GM23338 (cell line): ENCODE measurements around the gene NUDC. TPM values are rescaled to one million over a fixed set of nuclear protein-coding genes. Genes with fewer than 3 reads are reported as not detected.
"Not testable (repeated sequence)": the region's sequence is repeated elsewhere in the genome, so short reads cannot be mapped to it uniquely, and the experiment has no call there.

Experiments
- ATAC-seq: fragments of 200-7000 bp; cut with Tn5 transposase; 3 replicates; pipeline ENCODE4 v1.9.1; 2020
- DNase-seq: peaks from one replicate; pipeline ENCODE4 v3.0.0-alpha.2; 2015; ENCODE audit warnings: low spot score
- H2AFZ ChIP-seq: fragments of 200-600 bp; sonication (generic); 2 replicates; pipeline ENCODE4 v1.8.0; 2016; ENCODE audit warnings: antibody characterized with exemption, mild to moderate bottlenecking, moderate library complexity
- H3F3A ChIP-seq: fragments of 200-600 bp; sonication (generic); replicated peaks from 2 replicates; pipeline ENCODE4 v1.8.0; 2017; ENCODE audit warnings: antibody characterized with exemption, mixed run types, low read depth
- H3K27ac ChIP-seq: fragments of 200-600 bp; sonication (generic); 2 replicates; pipeline ENCODE4 v1.6.1; 2016; ENCODE audit warnings: low read depth
- H3K27me3 ChIP-seq: fragments of 200-600 bp; sonication (generic); 2 replicates; pipeline ENCODE4 v1.8.0; 2016; ENCODE audit warnings: mild to moderate bottlenecking, mixed run types, moderate library complexity; ENCODE audit not compliant: insufficient read depth
- H3K36me3 ChIP-seq: fragments of 200-600 bp; sonication (generic); 2 replicates; pipeline ENCODE4 v1.8.0; 2016; ENCODE audit warnings: mild to moderate bottlenecking; ENCODE audit not compliant: insufficient read depth
- H3K4me1 ChIP-seq: fragments of 200-600 bp; sonication (generic); 2 replicates; pipeline ENCODE4 v1.8.0; 2016; ENCODE audit warnings: mild to moderate bottlenecking, moderate library complexity; ENCODE audit not compliant: insufficient read depth
- H3K4me2 ChIP-seq: fragments of 200-600 bp; sonication (generic); 2 replicates; pipeline ENCODE4 v1.7.1; 2017; ENCODE audit warnings: mixed run types
- H3K4me3 ChIP-seq: fragments of 200-600 bp; sonication (generic); 2 replicates; pipeline ENCODE4 v1.6.1; 2016; ENCODE audit warnings: mixed run types
- H3K79me2 ChIP-seq: fragments of 200-600 bp; sonication (generic); replicated peaks from 2 replicates; pipeline ENCODE4 v1.8.0; 2017; ENCODE audit warnings: mild to moderate bottlenecking; ENCODE audit not compliant: insufficient read depth
- H3K9me2 ChIP-seq: fragments of 200-600 bp; sonication (generic); 2 replicates; pipeline ENCODE4 v1.8.0; 2017; ENCODE audit not compliant: insufficient read depth
- H4K20me1 ChIP-seq: fragments of 200-600 bp; sonication (generic); replicated peaks from 2 replicates; pipeline ENCODE4 v1.8.0; 2017; ENCODE audit warnings: mild to moderate bottlenecking; ENCODE audit not compliant: insufficient read depth
- H3K27ac Mint-ChIP-seq: 2 replicates; pipeline ENCODE4 v1.8.0; 2020; ENCODE audit warnings: inconsistent platforms, mild to moderate bottlenecking, moderate library complexity, mixed read lengths
- H3K27me3 Mint-ChIP-seq: 3 replicates; pipeline ENCODE4 v1.8.0; 2022; ENCODE audit warnings: low read depth, mild to moderate bottlenecking, moderate library complexity, mixed read lengths, inconsistent platforms; ENCODE audit not compliant: insufficient read depth, poor library complexity
- H3K36me3 Mint-ChIP-seq: 3 replicates; pipeline ENCODE4 v1.8.0; 2021; ENCODE audit warnings: low read depth, mild to moderate bottlenecking, inconsistent platforms, moderate library complexity, mixed read lengths
- H3K4me1 Mint-ChIP-seq: 3 replicates; pipeline ENCODE4 v1.8.0; 2020; ENCODE audit warnings: mild to moderate bottlenecking, inconsistent platforms, mixed read lengths
- H3K4me3 Mint-ChIP-seq: 3 replicates; pipeline ENCODE4 v1.8.0; 2021; ENCODE audit warnings: moderate library complexity, mild to moderate bottlenecking, inconsistent platforms, mixed read lengths
- H3K9me3 Mint-ChIP-seq: 3 replicates; pipeline ENCODE4 v1.8.0; 2020; ENCODE audit warnings: moderate library complexity, mild to moderate bottlenecking, inconsistent platforms, mixed read lengths
- CREB1 ChIP-seq: fragments of 250-450 bp; sonication (Bioruptor Pico); IDR thresholded peaks from 2 replicates; pipeline ENCODE4 v1.5.0; 2020; ENCODE audit warnings: low read depth, mild to moderate bottlenecking, moderate library complexity
- CTCF ChIP-seq, 2 experiments: fragments of 200-600 bp in 1 of 2; sonication (generic) in 1 of 2; conservative IDR thresholded peaks; 2 replicates each; pipeline versions ENCODE4 v1.5.1 to v1.6.1; 2016 to 2017; ENCODE audit warnings: antibody characterized with exemption in 2 of 2, low read depth in 2 of 2, mild to moderate bottlenecking in 2 of 2, moderate library complexity in 1 of 2
- EZH2 ChIP-seq: fragments of 200-600 bp; sonication (generic); IDR thresholded peaks from one replicate; pipeline ENCODE4 v1.8.0; 2017; ENCODE audit warnings: antibody characterized with exemption, mild to moderate bottlenecking, low read depth; ENCODE audit not compliant: unreplicated experiment
- JUNB ChIP-seq: IDR thresholded peaks from one replicate; pipeline ENCODE4 v1.6.1; 2016; ENCODE audit warnings: antibody characterized with exemption; ENCODE audit not compliant: unreplicated experiment
- POLR2AphosphoS5 ChIP-seq: IDR thresholded peaks from 2 replicates; pipeline ENCODE4 v1.6.1; 2016; ENCODE audit warnings: antibody characterized with exemption, low read depth
- REST ChIP-seq: IDR thresholded peaks from one replicate; pipeline ENCODE4 v1.6.1; 2018; ENCODE audit warnings: antibody characterized with exemption; ENCODE audit not compliant: unreplicated experiment
- ZNF331 ChIP-seq: fragments of 250-450 bp; sonication (Bioruptor Pico); IDR thresholded peaks from 2 replicates; pipeline ENCODE4 v1.5.0; 2020; ENCODE audit warnings: low read depth, mild to moderate bottlenecking, moderate library complexity
- ZNF462 ChIP-seq: fragments of 250-450 bp; sonication (Bioruptor Pico); IDR thresholded peaks from 2 replicates; pipeline ENCODE4 v1.5.0; 2020; ENCODE audit warnings: mild to moderate bottlenecking, moderate library complexity
- polyA plus RNA-seq: library from polyadenylated mRNA; unstranded; fragments of >200 nt; fragmentation: Nextera tagmentation; extraction: Ambion mirVana; gene quantifications from 2 replicates; pipeline ENCODE4 v1.2.1, GENCODE V29; 2016
- total RNA-seq: library from RNA; depleted of rRNA; stranded (reverse); fragments of >200 nt; shearing (Covaris generic); gene quantifications from 2 replicates; pipeline ENCODE4 v1.2.3, GENCODE V29; 2014

Gene NUDC
- total and polyA plus RNA-seq, 2 experiments from 2014 or later, result 96.2 to 224 TPM

- TF ChIP-seq ZNF462 (CRISPR knock-in tag) (no peak), ZNF331 (no peak)
These were observed 62.7 kb downstream of the NUDC start (continued) for GRCh38 chr1:26984291-26984690.

GRCh38 chr1:26986658-26987057 lies 65.1 kb downstream of the NUDC start:
- Histone ChIP-seq H3K4me1 (peaks cover 5% of the 10 kb centered on the region; the same call in 1 of the 2 replicates), H3K4me3 (no peak overlapping the region), H4K20me1 (no peaks in the 10 kb centered on the region), H3F3A (no peaks in the 10 kb centered on the region), H3K4me2 (no peak overlapping the region), H3K36me3 (no peaks in the 10 kb centered on the region), H3K9me2 (no peaks in the 10 kb centered on the region), H3K79me2 (no peaks in the 10 kb centered on the region), H3K27ac (no peak overlapping the region), H2AFZ (no peak overlapping the region), H3K27me3 (no peaks in the 10 kb centered on the region)
- DNase-seq, result no peak
- Mint-ChIP-seq H3K27ac (no peak overlapping the region), H3K36me3 (no peaks in the 10 kb centered on the region), H3K9me3 (no peaks in the 10 kb centered on the region), H3K27me3 (peaks cover 21% of the 10 kb centered on the region), H3K4me1 (peaks cover 8% of the 10 kb centered on the region), H3K4me3 (no peak overlapping the region)
- no peak for TF ChIP-seq CREB1
- no peak for TF ChIP-seq POLR2AphosphoS5
- TF ChIP-seq JUNB, result no peak
- no peak for TF ChIP-seq CTCF (conservative IDR thresholded peaks at IDR 0.05; ENCODE audit: low read depth in 2 of 2)
- TF ChIP-seq REST, result no peak
- TF ChIP-seq EZH2, result no peak
- ATAC-seq, result no peak

GRCh38 chr1:26989403-26990109 lies 68.0 kb downstream of the NUDC start:
- not testable (repeated sequence) for ATAC-seq, H3K27ac ChIP-seq, H3K9me3 Mint-ChIP-seq, H3K4me1 ChIP-seq, H3K36me3 Mint-ChIP-seq, DNase-seq, H3K79me2 ChIP-seq, H3F3A ChIP-seq, H3K27me3 ChIP-seq, H3K4me3 Mint-ChIP-seq, H3K4me2 ChIP-seq, H3K27ac Mint-ChIP-seq, H2AFZ ChIP-seq, H3K9me2 ChIP-seq, H3K36me3 ChIP-seq, H4K20me1 ChIP-seq, H3K4me3 ChIP-seq
- peaks cover 26% of the 10 kb centered on the region for H3K27me3 Mint-ChIP-seq
- peaks cover 12% of the 10 kb centered on the region for H3K4me1 Mint-ChIP-seq
